Tibial nerve (tissue), 4 donors: ENCODE results near the gene SPOCK1.

Experiments used
- EP300 ChIP-seq, 2 donors: sonication (generic); formaldehyde crosslinking; IDR thresholded peaks; one replicate each; pipeline ENCODE4 v1.6.1; 2017; ENCODE audit warnings: antibody characterized with exemption in 2 of 2, mild to moderate bottlenecking in 1 of 2
- POLR2A ChIP-seq, 2 donors: fragments of 450-650 bp; IDR thresholded peaks; one replicate each; pipeline ENCODE4 v1.6.1; 2017; ENCODE audit warnings: antibody characterized with exemption in 2 of 2, mild to moderate bottlenecking in 2 of 2, moderate library complexity in 2 of 2
- TF ChIP-seq, protein P1 (sequence below), 5 experiments: fragments of 200-600 bp in 3 of 5; fragments of 450-650 bp in 2 of 5; sonication (generic) in 3 of 5; IDR thresholded peaks; one replicate each; pipeline ENCODE4 v1.5.1; 2016 to 2019; ENCODE audit warnings: antibody characterized with exemption in 5 of 5, mild to moderate bottlenecking in 3 of 5, moderate library complexity in 2 of 5

DNA sequence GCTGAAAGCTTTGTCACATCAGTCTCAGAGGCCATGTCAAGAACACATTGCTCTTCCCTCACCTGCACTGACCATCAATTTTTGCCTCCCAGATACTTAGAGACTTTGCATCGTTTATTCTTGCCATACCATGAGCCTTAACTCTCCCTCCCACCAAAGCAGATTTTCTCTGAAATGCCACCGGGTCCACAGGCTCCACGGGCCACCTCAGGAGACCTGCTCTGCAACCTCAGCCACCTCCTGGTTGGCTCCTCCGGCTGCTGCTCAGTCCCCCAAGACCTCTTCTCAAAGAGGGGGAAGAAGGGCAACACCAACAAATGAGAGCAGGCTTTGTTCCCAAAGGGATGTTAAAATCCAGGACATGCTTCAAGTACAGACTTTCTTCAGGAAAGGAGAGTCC is 400.5 kb downstream of the SPOCK1 start:
- TF ChIP-seq, protein P1, sequence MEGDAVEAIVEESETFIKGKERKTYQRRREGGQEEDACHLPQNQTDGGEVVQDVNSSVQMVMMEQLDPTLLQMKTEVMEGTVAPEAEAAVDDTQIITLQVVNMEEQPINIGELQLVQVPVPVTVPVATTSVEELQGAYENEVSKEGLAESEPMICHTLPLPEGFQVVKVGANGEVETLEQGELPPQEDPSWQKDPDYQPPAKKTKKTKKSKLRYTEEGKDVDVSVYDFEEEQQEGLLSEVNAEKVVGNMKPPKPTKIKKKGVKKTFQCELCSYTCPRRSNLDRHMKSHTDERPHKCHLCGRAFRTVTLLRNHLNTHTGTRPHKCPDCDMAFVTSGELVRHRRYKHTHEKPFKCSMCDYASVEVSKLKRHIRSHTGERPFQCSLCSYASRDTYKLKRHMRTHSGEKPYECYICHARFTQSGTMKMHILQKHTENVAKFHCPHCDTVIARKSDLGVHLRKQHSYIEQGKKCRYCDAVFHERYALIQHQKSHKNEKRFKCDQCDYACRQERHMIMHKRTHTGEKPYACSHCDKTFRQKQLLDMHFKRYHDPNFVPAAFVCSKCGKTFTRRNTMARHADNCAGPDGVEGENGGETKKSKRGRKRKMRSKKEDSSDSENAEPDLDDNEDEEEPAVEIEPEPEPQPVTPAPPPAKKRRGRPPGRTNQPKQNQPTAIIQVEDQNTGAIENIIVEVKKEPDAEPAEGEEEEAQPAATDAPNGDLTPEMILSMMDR (IDR thresholded peaks at IDR 0.05), result no peak
- TF ChIP-seq EP300 (IDR thresholded peaks at IDR 0.05) (no peak), POLR2A (IDR thresholded peaks at IDR 0.05) (no peak)
